ENCODE data around the gene VWA3B. TPM values are rescaled to one million over a fixed set of nuclear protein-coding genes. Genes with fewer than 3 reads are reported as not detected.

VWA3B gene
- polyA plus RNA-seq, 1 donor (not counting 4 experiments of a cell fraction or from before 2014, with no cell fraction given) = not detected

DNA sequence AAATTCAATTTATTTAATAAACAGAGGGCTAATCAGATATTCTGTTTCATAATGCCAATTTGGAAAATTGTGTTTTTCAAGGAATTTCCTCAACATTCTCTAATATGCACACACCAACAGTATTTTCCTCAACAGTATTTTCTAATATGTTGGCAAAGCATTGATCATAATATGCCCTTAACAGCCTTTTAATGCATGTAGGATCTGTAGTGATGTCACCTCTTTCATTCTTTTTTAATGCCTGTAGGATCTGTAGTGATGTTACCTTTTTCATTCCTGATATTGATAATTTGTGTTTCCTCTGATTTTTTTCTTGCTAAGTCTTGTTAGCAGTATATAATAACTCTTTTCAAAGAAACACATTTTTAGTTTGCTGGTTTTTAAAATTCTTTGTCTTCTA lies 15.9 kb downstream of the VWA3B start:
- H4K20me1 ChIP-seq (ENCODE audit: control insufficient read depth, extremely low read depth, insufficient read depth, low read length) = no peaks in the 10 kb centered on the region
- H3K27ac ChIP-seq (ENCODE audit: control insufficient read depth, insufficient read depth, low read length) = no peak overlapping the region
- no peak overlapping the region for H2AFZ ChIP-seq (ENCODE audit: control insufficient read depth, low read length)
- H3K4me1 ChIP-seq (ENCODE audit: control insufficient read depth, extremely low read depth, insufficient read depth, low read length) = no peaks in the 10 kb centered on the region
- no peak overlapping the region for H3K4me3 ChIP-seq (ENCODE audit: control insufficient read depth in 2 of 3, extremely low read depth in 1 of 3, insufficient read depth in 2 of 3, low read depth in 1 of 3, low read length in 3 of 3)
- H3K36me3 ChIP-seq (ENCODE audit: control insufficient read depth in 2 of 2, extremely low read depth in 1 of 2, insufficient read depth in 2 of 2, low read length in 2 of 2) = no peaks in the 10 kb centered on the region
- no peak for FAIRE-seq
- no peaks in the 10 kb centered on the region for H3K9me1 ChIP-seq (ENCODE audit: control insufficient read depth, extremely low read depth, insufficient read depth, low read length)
- no peak overlapping the region for H3K4me2 ChIP-seq (ENCODE audit: control insufficient read depth, extremely low read depth, insufficient read depth, low read depth, low read length)
- no peaks in the 10 kb centered on the region for H3K27me3 ChIP-seq (ENCODE audit: control insufficient read depth, extremely low read depth, insufficient read depth, low read length)
- H3K79me2 ChIP-seq (ENCODE audit: control insufficient read depth, insufficient read depth, low read length) = no peaks in the 10 kb centered on the region
- TF ChIP-seq EZH2 (IDR thresholded peaks at IDR 0.05; ENCODE audit: low read length) = no peak
- TF ChIP-seq, protein P1, sequence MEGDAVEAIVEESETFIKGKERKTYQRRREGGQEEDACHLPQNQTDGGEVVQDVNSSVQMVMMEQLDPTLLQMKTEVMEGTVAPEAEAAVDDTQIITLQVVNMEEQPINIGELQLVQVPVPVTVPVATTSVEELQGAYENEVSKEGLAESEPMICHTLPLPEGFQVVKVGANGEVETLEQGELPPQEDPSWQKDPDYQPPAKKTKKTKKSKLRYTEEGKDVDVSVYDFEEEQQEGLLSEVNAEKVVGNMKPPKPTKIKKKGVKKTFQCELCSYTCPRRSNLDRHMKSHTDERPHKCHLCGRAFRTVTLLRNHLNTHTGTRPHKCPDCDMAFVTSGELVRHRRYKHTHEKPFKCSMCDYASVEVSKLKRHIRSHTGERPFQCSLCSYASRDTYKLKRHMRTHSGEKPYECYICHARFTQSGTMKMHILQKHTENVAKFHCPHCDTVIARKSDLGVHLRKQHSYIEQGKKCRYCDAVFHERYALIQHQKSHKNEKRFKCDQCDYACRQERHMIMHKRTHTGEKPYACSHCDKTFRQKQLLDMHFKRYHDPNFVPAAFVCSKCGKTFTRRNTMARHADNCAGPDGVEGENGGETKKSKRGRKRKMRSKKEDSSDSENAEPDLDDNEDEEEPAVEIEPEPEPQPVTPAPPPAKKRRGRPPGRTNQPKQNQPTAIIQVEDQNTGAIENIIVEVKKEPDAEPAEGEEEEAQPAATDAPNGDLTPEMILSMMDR (optimal IDR thresholded peaks at IDR 0.05 in 1 of 3, IDR thresholded peaks at IDR 0.05 in 1 of 3, conservative IDR thresholded peaks at IDR 0.05 in 1 of 3; ENCODE audit: extremely low read depth in 1 of 3, insufficient read depth in 2 of 3, low read length in 3 of 3) = no peak
- H3K9me3 ChIP-seq (ENCODE audit: control insufficient read depth, low read depth, low read length) = no peaks in the 10 kb centered on the region
- no peak overlapping the region for H3K9ac ChIP-seq (ENCODE audit: control insufficient read depth, extremely low read depth, insufficient read depth, low read length)
- no peak for DNase-seq (ENCODE audit: low read depth, low spot score)
- dilution Hi-C loops (cut with MboI; ENCODE audit: extremely low pct_ligation_motif_present, low sequenced_read_pairs) = no loop called here

GRCh38 chr2:98108110-98108509 lies 21.1 kb downstream of the VWA3B start:
- no peak for FAIRE-seq
- no peaks in the 10 kb centered on the region for H3K9me3 ChIP-seq (ENCODE audit: control insufficient read depth, low read depth, low read length)
- H3K4me2 ChIP-seq (ENCODE audit: control insufficient read depth, extremely low read depth, insufficient read depth, low read depth, low read length) = no peak overlapping the region
- no peaks in the 10 kb centered on the region for H4K20me1 ChIP-seq (ENCODE audit: control insufficient read depth, extremely low read depth, insufficient read depth, low read length)
- no peak for DNase-seq (ENCODE audit: low read depth, low spot score)
- dilution Hi-C loops (cut with MboI; ENCODE audit: extremely low pct_ligation_motif_present, low sequenced_read_pairs) = no loop called here
- TF ChIP-seq, protein P1 (optimal IDR thresholded peaks at IDR 0.05 in 1 of 3, IDR thresholded peaks at IDR 0.05 in 1 of 3, conservative IDR thresholded peaks at IDR 0.05 in 1 of 3; ENCODE audit: extremely low read depth in 1 of 3, insufficient read depth in 2 of 3, low read length in 3 of 3) = no peak
- no peak for TF ChIP-seq EZH2 (IDR thresholded peaks at IDR 0.05; ENCODE audit: low read length)
- H3K27ac ChIP-seq (ENCODE audit: control insufficient read depth, insufficient read depth, low read length) = no peak overlapping the region
- H3K27me3 ChIP-seq (ENCODE audit: control insufficient read depth, extremely low read depth, insufficient read depth, low read length) = no peaks in the 10 kb centered on the region
- H3K36me3 ChIP-seq (ENCODE audit: control insufficient read depth in 2 of 2, extremely low read depth in 1 of 2, insufficient read depth in 2 of 2, low read length in 2 of 2) = no peaks in the 10 kb centered on the region
- no peak overlapping the region for H3K4me3 ChIP-seq (ENCODE audit: control insufficient read depth in 2 of 3, extremely low read depth in 1 of 3, insufficient read depth in 2 of 3, low read depth in 1 of 3, low read length in 3 of 3)
- H3K79me2 ChIP-seq (ENCODE audit: control insufficient read depth, insufficient read depth, low read length) = no peaks in the 10 kb centered on the region
- no peak overlapping the region for H2AFZ ChIP-seq (ENCODE audit: control insufficient read depth, low read length)
- H3K9ac ChIP-seq (ENCODE audit: control insufficient read depth, extremely low read depth, insufficient read depth, low read length) = no peak overlapping the region
- H3K4me1 ChIP-seq (ENCODE audit: control insufficient read depth, extremely low read depth, insufficient read depth, low read length) = no peaks in the 10 kb centered on the region
- H3K9me1 ChIP-seq (ENCODE audit: control insufficient read depth, extremely low read depth, insufficient read depth, low read length) = no peaks in the 10 kb centered on the region

All from keratinocyte (primary cell).